Measurements from ENCODE around the gene SRMS.

Gene SRMS

DNA sequence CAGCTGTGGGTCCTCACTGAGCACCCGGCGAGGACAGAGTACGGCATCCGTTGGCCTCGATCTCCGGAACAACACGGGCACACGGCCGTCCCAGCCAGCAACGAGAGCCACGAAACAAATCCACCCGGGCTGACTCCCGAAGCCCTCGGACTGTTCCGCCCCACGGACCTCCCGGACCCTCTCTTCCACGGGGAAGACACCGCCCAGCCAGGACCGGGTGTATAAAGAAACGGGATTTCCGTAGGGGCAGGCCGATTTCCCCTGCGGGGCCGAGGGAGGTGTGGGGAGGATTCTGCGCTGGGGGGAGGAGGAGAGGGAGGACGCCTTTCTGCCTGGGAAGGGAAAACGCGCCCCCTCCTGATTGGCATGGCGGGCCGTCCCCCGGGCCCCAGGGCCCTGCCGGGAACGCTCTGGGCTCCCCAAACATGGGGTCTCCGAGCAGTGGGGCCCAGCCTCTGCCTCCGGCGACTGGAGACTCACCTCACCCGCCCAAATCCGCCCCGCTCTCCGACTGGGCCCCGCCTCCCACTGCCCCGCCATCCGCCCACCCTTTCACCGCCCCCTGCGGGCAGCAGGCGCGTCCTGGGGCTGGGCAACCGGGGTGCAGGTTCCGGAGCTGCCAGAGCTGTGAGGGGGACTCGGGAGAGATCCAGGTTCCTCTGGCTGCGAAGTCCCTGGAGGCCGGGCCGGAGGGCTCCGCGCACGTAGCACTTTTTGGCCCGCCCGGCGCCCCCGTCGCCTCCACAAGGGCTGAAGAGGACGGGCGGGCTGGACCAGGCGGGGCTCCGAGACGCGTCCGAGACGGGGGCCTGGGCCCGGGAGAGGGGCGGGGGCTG lies 27.7 kb downstream of the SRMS start:
- H3K4me3 ChIP-seq (ENCODE audit: low read length, poor library complexity, severe bottlenecking) = peak overlapping the region; percentile 89
- peaks cover 26% of the 10 kb centered on the region for H3K79me2 ChIP-seq (ENCODE audit: insufficient read depth, low read length)
- H2AFZ ChIP-seq (ENCODE audit: low read length) = peak overlapping the region; percentile 96
- no peaks in the 10 kb centered on the region for H3F3A ChIP-seq (ENCODE audit: low read depth)
- peaks cover 27% of the 10 kb centered on the region for H3K4me1 ChIP-seq (ENCODE audit: insufficient read depth, low read length, poor library complexity, severe bottlenecking)
- H3K9me2 ChIP-seq (replicated peaks; ENCODE audit: low read depth, low read length) = no peaks in the 10 kb centered on the region
- peaks cover 27% of the 10 kb centered on the region for H4K20me1 ChIP-seq (ENCODE audit: insufficient read depth, low read length, poor library complexity, severe bottlenecking)
- peak overlapping the region; percentile 73 for H3K4me2 ChIP-seq (ENCODE audit: low read depth, low read length, poor library complexity, severe bottlenecking)
- no peaks in the 10 kb centered on the region for H3K9me3 ChIP-seq (ENCODE audit: insufficient read depth, low read depth, low read length)
- H3K27me3 ChIP-seq (ENCODE audit: insufficient read depth, low read length, poor library complexity, severe bottlenecking) = no peaks in the 10 kb centered on the region
- peak overlapping the region; percentile 87 for H3K9ac ChIP-seq (ENCODE audit: low read depth, low read length, poor library complexity, severe bottlenecking)
- TF ChIP-seq, protein P1, sequence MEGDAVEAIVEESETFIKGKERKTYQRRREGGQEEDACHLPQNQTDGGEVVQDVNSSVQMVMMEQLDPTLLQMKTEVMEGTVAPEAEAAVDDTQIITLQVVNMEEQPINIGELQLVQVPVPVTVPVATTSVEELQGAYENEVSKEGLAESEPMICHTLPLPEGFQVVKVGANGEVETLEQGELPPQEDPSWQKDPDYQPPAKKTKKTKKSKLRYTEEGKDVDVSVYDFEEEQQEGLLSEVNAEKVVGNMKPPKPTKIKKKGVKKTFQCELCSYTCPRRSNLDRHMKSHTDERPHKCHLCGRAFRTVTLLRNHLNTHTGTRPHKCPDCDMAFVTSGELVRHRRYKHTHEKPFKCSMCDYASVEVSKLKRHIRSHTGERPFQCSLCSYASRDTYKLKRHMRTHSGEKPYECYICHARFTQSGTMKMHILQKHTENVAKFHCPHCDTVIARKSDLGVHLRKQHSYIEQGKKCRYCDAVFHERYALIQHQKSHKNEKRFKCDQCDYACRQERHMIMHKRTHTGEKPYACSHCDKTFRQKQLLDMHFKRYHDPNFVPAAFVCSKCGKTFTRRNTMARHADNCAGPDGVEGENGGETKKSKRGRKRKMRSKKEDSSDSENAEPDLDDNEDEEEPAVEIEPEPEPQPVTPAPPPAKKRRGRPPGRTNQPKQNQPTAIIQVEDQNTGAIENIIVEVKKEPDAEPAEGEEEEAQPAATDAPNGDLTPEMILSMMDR (conservative IDR thresholded peaks at IDR 0.05; ENCODE audit: low read length) = peak; percentile 41; the same call in 1 of the 2 replicates
- TF ChIP-seq EZH2phosphoT487 (IDR thresholded peaks at IDR 0.05; ENCODE audit: borderline replicate concordance) = no peak
- H3K36me3 ChIP-seq (ENCODE audit: insufficient read depth, low read length) = no peaks in the 10 kb centered on the region; the same call in 1 of the 2 replicates

GRCh38 chr20:63518946-63519667 lies 28.4 kb downstream of the SRMS start:
- Histone ChIP-seq H3K79me2 (ENCODE audit: insufficient read depth, low read length) (peaks cover 26% of the 10 kb centered on the region), H3K4me3 (ENCODE audit: low read length, poor library complexity, severe bottlenecking) (peak overlapping the region; percentile 89), H3K27me3 (ENCODE audit: insufficient read depth, low read length, poor library complexity, severe bottlenecking) (no peaks in the 10 kb centered on the region), H3K9me2 (replicated peaks; ENCODE audit: low read depth, low read length) (no peaks in the 10 kb centered on the region), H2AFZ (ENCODE audit: low read length) (peak overlapping the region; percentile 96), H4K20me1 (ENCODE audit: insufficient read depth, low read length, poor library complexity, severe bottlenecking) (peaks cover 27% of the 10 kb centered on the region), H3K9me3 (ENCODE audit: insufficient read depth, low read depth, low read length) (no peaks in the 10 kb centered on the region), H3F3A (ENCODE audit: low read depth) (no peaks in the 10 kb centered on the region), H3K36me3 (ENCODE audit: insufficient read depth, low read length) (no peaks in the 10 kb centered on the region; the same call in 1 of the 2 replicates), H3K4me1 (ENCODE audit: insufficient read depth, low read length, poor library complexity, severe bottlenecking) (peaks cover 27% of the 10 kb centered on the region), H3K4me2 (ENCODE audit: low read depth, low read length, poor library complexity, severe bottlenecking) (peak overlapping the region; percentile 73), H3K9ac (ENCODE audit: low read depth, low read length, poor library complexity, severe bottlenecking) (peak overlapping the region; percentile 87)
- no peak for TF ChIP-seq EZH2phosphoT487 (IDR thresholded peaks at IDR 0.05; ENCODE audit: borderline replicate concordance)

- peaks cover 25% of the 10 kb centered on the region for H3K79me2 ChIP-seq (ENCODE audit: insufficient read depth, low read length)
- H3K4me1 ChIP-seq (ENCODE audit: insufficient read depth, low read length, poor library complexity, severe bottlenecking) = peaks cover 27% of the 10 kb centered on the region
Measured at GRCh38 chr20:63518351-63518861, 29.1 kb downstream of the SRMS start.

More at GRCh38 chr20:63518351-63518861, 29.1 kb downstream of the SRMS start:
- TF ChIP-seq, protein P1 (conservative IDR thresholded peaks at IDR 0.05; ENCODE audit: low read length) = peak; percentile 50
- TF ChIP-seq EZH2phosphoT487 (IDR thresholded peaks at IDR 0.05; ENCODE audit: borderline replicate concordance) = no peak
- H3K9me2 ChIP-seq (replicated peaks; ENCODE audit: low read depth, low read length) = no peaks in the 10 kb centered on the region
- no peaks in the 10 kb centered on the region for H3K9me3 ChIP-seq (ENCODE audit: insufficient read depth, low read depth, low read length)
- H3F3A ChIP-seq (ENCODE audit: low read depth) = no peaks in the 10 kb centered on the region
- no peak overlapping the region for H3K9ac ChIP-seq (ENCODE audit: low read depth, low read length, poor library complexity, severe bottlenecking)
- peaks cover 24% of the 10 kb centered on the region for H4K20me1 ChIP-seq (ENCODE audit: insufficient read depth, low read length, poor library complexity, severe bottlenecking)
- peak overlapping the region; percentile 73 for H3K4me2 ChIP-seq (ENCODE audit: low read depth, low read length, poor library complexity, severe bottlenecking)
- no peaks in the 10 kb centered on the region; the same call in 1 of the 2 replicates for H3K36me3 ChIP-seq (ENCODE audit: insufficient read depth, low read length)
- H2AFZ ChIP-seq (ENCODE audit: low read length) = no peak overlapping the region
- no peaks in the 10 kb centered on the region for H3K27me3 ChIP-seq (ENCODE audit: insufficient read depth, low read length, poor library complexity, severe bottlenecking)
- H3K4me3 ChIP-seq (ENCODE audit: low read length, poor library complexity, severe bottlenecking) = peak overlapping the region; percentile 89

Measured in Loucy (cell line).